Measurements from ENCODE around the gene UBE2G1. TPM values are rescaled to one million over a fixed set of nuclear protein-coding genes. Genes with fewer than 3 reads are reported as not detected.
A peak's percentile ranks its signal among the peaks of the same experiment; 100 is the strongest.

UBE2G1 gene
- total and polyA plus RNA-seq, 10 of the 15 experiments (the other 5 are each of a cell fraction or from before 2014, with no cell fraction given): 24.4 to 139 (median 77.4) TPM

DNA sequence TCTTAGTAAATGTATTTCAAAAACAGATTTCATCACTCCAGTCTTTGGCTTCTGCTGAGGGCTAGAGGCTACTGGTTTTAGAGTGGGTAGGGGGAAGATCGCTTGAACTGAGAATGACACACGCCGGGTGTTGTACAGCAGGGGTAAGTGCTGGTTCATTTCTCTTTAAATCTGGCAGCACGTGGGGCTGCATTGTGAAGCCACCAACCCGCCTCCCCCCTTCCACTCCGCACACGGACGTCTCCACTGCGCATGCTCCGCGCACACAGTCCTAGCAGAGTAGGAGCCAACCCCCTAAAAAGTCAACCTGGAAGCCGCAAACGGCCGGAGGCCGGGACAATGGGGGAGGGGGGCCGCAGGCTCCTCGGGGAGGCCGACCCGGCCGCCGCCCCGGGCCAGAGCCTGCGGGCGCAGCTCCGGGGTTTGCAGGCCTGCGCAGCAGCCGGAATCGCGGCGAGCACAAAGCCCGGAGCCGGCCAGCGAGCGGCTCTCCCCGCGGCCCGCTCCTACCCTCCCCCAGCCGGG is 1.3 kb downstream of the UBE2G1 start (continued):
- TF ChIP-seq MYB (IDR thresholded peaks at IDR 0.05; ENCODE audit: borderline replicate concordance, low read depth, low read length) (no peak), USF2 (IDR thresholded peaks at IDR 0.05; ENCODE audit: borderline replicate concordance, low read depth, low read length) (peak; percentile 87), SMAD1 (IDR thresholded peaks at IDR 0.05; ENCODE audit: low read depth, partially characterized antibody) (no peak), POU2F2 (IDR thresholded peaks at IDR 0.05; ENCODE audit: borderline replicate concordance, low read depth, low read length) (peak; percentile 26; the same call in 1 of the 3 replicates), TAF1 (IDR thresholded peaks at IDR 0.05; ENCODE audit: borderline replicate concordance, low read depth, low read length) (no peak), TBL1XR1 (IDR thresholded peaks at IDR 0.05; ENCODE audit: low read depth, low read length) (peak; percentile 68), JUNB (IDR thresholded peaks at IDR 0.05) (no peak), HDAC2 (IDR thresholded peaks at IDR 0.05) (no peak), HCFC1 (IDR thresholded peaks at IDR 0.05; ENCODE audit: low read length) (peak; percentile 53), DPF2 (IDR thresholded peaks at IDR 0.05) (peak; percentile 88), CEBPZ (IDR thresholded peaks at IDR 0.05; ENCODE audit: low read depth, low read length) (no peak), NR2C1 (IDR thresholded peaks at IDR 0.05) (no peak), ATF7 (IDR thresholded peaks at IDR 0.05; ENCODE audit: low read depth) (no peak), IKZF2 (IDR thresholded peaks at IDR 0.05) (no peak), ZBTB4 (CRISPR knock-in tag; IDR thresholded peaks at IDR 0.05) (no peak), BCL11A (IDR thresholded peaks at IDR 0.05; ENCODE audit: low read depth, low read length) (0 out of 2 replicates have a peak, but pooled peaks have one; percentile 15), EZH2 (IDR thresholded peaks at IDR 0.05; ENCODE audit: borderline replicate concordance, control insufficient read depth, low read depth, low read length) (no peak), ZNF274 (IDR thresholded peaks at IDR 0.05; ENCODE audit: insufficient read depth, insufficient read length) (no peak), NFYA (IDR thresholded peaks at IDR 0.05; ENCODE audit: borderline replicate concordance, low read depth, low read length) (no peak), ZNF384 (IDR thresholded peaks at IDR 0.05; ENCODE audit: borderline replicate concordance, low read depth, low read length) (no peak), WRNIP1 (IDR thresholded peaks at IDR 0.05; ENCODE audit: borderline replicate concordance, low read depth, low read length) (no peak)
- TF ChIP-seq, protein P1, sequence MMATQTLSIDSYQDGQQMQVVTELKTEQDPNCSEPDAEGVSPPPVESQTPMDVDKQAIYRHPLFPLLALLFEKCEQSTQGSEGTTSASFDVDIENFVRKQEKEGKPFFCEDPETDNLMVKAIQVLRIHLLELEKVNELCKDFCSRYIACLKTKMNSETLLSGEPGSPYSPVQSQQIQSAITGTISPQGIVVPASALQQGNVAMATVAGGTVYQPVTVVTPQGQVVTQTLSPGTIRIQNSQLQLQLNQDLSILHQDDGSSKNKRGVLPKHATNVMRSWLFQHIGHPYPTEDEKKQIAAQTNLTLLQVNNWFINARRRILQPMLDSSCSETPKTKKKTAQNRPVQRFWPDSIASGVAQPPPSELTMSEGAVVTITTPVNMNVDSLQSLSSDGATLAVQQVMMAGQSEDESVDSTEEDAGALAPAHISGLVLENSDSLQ (IDR thresholded peaks at IDR 0.05): no peak
